Large intestine (tissue), 3 donors: ENCODE results near the gene PRPF19. TPM values are rescaled to one million over a fixed set of nuclear protein-coding genes. Genes with fewer than 3 reads are reported as not detected.

Experiments
- DNase-seq, 2 donors: peaks; one replicate each; pipeline versions ENCODE4 v3.0.0 to v3.0.0-alpha.2; 2013
- H3K27ac ChIP-seq: one replicate; pipeline ENCODE4 v1.5.1; 2013; ENCODE audit warnings: low read length
- H3K27me3 ChIP-seq: 2 replicates; pipeline ENCODE4 v1.6.1; 2013; ENCODE audit warnings: low read length; ENCODE audit not compliant: control insufficient read depth, insufficient read depth
- H3K36me3 ChIP-seq: 2 replicates; pipeline ENCODE4 v1.6.1; 2013; ENCODE audit warnings: low read length; ENCODE audit not compliant: control insufficient read depth, insufficient read depth
- H3K4me1 ChIP-seq: one replicate; pipeline ENCODE4 v1.6.1; 2013; ENCODE audit warnings: low read length; ENCODE audit not compliant: control insufficient read depth, insufficient read depth
- H3K4me3 ChIP-seq: one replicate; pipeline ENCODE4 v1.5.1; 2013; ENCODE audit warnings: low read length
- H3K9me3 ChIP-seq: one replicate; pipeline ENCODE4 v1.6.1; 2013; ENCODE audit warnings: mild to moderate bottlenecking, low read depth, low read length, moderate library complexity; ENCODE audit not compliant: control insufficient read depth
- WGBS: methylation state at CpG from one replicate; pipeline ENCODE4 v1.1.5; 2013; ENCODE audit warnings: low lambda C conversion rate; ENCODE audit not compliant: insufficient coverage; 5-methylcytosine and 5-hydroxymethylcytosine counted together
- polyA plus RNA-seq: library from polyadenylated mRNA; unstranded; fragments of 120-200 nt; gene quantifications from one replicate; pipeline ENCODE4 v1.2.1, GENCODE V29; 2013

The PRPF19 gene
- polyA plus RNA-seq, 1 donor, result 92.6 TPM

- Histone ChIP-seq H3K27me3 (no peaks in the 10 kb centered on the region), H3K9me3 (no peaks in the 10 kb centered on the region), H3K4me3 (no peak overlapping the region), H3K4me1 (peaks cover 11% of the 10 kb centered on the region), H3K27ac (no peak overlapping the region), H3K36me3 (peaks cover 15% of the 10 kb centered on the region)
- DNase-seq, result no peak
- WGBS, result no CpG with 5 or more reads among the region's 5 CpGs
Measured at GRCh38 chr11:60932605-60933356, 26.4 kb upstream of the PRPF19 start.

- H3K4me1 ChIP-seq, result peaks cover 11% of the 10 kb centered on the region
- H3K27ac ChIP-seq, result no peak overlapping the region
- no peaks in the 10 kb centered on the region for H3K9me3 ChIP-seq
- no CpG with 5 or more reads among the region's 9 CpGs for WGBS
- H3K36me3 ChIP-seq, result peaks cover 15% of the 10 kb centered on the region
- no peak overlapping the region for H3K4me3 ChIP-seq
- no peak for DNase-seq
- no peaks in the 10 kb centered on the region for H3K27me3 ChIP-seq
Measured at GRCh38 chr11:60931917-60932316, 25.5 kb upstream of the PRPF19 start.

GRCh38 chr11:60930394-60930793 lies 24.0 kb upstream of the PRPF19 start:
- H3K9me3 ChIP-seq, result no peaks in the 10 kb centered on the region
- peaks cover 11% of the 10 kb centered on the region for H3K4me1 ChIP-seq
- H3K4me3 ChIP-seq, result no peak overlapping the region
- no peak for DNase-seq
- peaks cover 15% of the 10 kb centered on the region for H3K36me3 ChIP-seq
- no peak overlapping the region for H3K27ac ChIP-seq
- peaks cover under 1% of the 10 kb centered on the region for H3K27me3 ChIP-seq
- WGBS, result no CpG with 5 or more reads among the region's 4 CpGs

GRCh38 chr11:60929764-60930163 lies 23.4 kb upstream of the PRPF19 start:
- Histone ChIP-seq H3K27me3 (peaks cover 6% of the 10 kb centered on the region), H3K27ac (no peak overlapping the region), H3K36me3 (peaks cover 13% of the 10 kb centered on the region), H3K4me1 (peaks cover 17% of the 10 kb centered on the region), H3K4me3 (no peak overlapping the region), H3K9me3 (no peaks in the 10 kb centered on the region)
- WGBS, result 20% methylated on average over 1 of the region's 4 CpGs
- peak in 1 of 2 donors; percentile 66 for DNase-seq

GRCh38 chr11:60928563-60929001 lies 22.2 kb upstream of the PRPF19 start:
- no CpG with 5 or more reads among the region's 20 CpGs for WGBS
- Histone ChIP-seq H3K36me3 (peaks cover 13% of the 10 kb centered on the region), H3K4me3 (no peak overlapping the region), H3K9me3 (no peaks in the 10 kb centered on the region), H3K27me3 (peaks cover 9% of the 10 kb centered on the region), H3K4me1 (peaks cover 22% of the 10 kb centered on the region), H3K27ac (no peak overlapping the region)
- DNase-seq, result no peak

GRCh38 chr11:60927600-60927999 lies 21.2 kb upstream of the PRPF19 start:
- H3K4me3 ChIP-seq, result no peak overlapping the region
- peaks cover 22% of the 10 kb centered on the region for H3K4me1 ChIP-seq
- peaks cover 9% of the 10 kb centered on the region for H3K27me3 ChIP-seq
- H3K9me3 ChIP-seq, result no peaks in the 10 kb centered on the region
- no CpG with 5 or more reads among the region's 16 CpGs for WGBS
- peaks cover 16% of the 10 kb centered on the region for H3K36me3 ChIP-seq
- H3K27ac ChIP-seq, result no peak overlapping the region
- DNase-seq, result no peak

GRCh38 chr11:60927061-60927592 lies 20.7 kb upstream of the PRPF19 start:
- no peak for DNase-seq
- H3K4me1 ChIP-seq, result peaks cover 22% of the 10 kb centered on the region
- no peaks in the 10 kb centered on the region for H3K9me3 ChIP-seq
- peaks cover 19% of the 10 kb centered on the region for H3K36me3 ChIP-seq
- WGBS, result no CpG with 5 or more reads among the region's 8 CpGs
- peaks cover 9% of the 10 kb centered on the region for H3K27me3 ChIP-seq
- no peak overlapping the region for H3K27ac ChIP-seq
- no peak overlapping the region for H3K4me3 ChIP-seq

GRCh38 chr11:60926500-60926899 lies 20.1 kb upstream of the PRPF19 start:
- Histone ChIP-seq H3K36me3 (peaks cover 20% of the 10 kb centered on the region), H3K4me3 (no peak overlapping the region), H3K27ac (no peak overlapping the region), H3K4me1 (peaks cover 22% of the 10 kb centered on the region), H3K9me3 (no peaks in the 10 kb centered on the region), H3K27me3 (peaks cover 9% of the 10 kb centered on the region)
- no peak for DNase-seq
- no CpG with 5 or more reads among the region's 8 CpGs for WGBS

GRCh38 chr11:60925868-60926267 lies 19.5 kb upstream of the PRPF19 start:
- peaks cover 9% of the 10 kb centered on the region for H3K27me3 ChIP-seq
- H3K27ac ChIP-seq, result no peak overlapping the region
- WGBS, result no CpG with 5 or more reads among the region's 6 CpGs
- H3K4me1 ChIP-seq, result peaks cover 22% of the 10 kb centered on the region
- no peak for DNase-seq
- H3K36me3 ChIP-seq, result peaks cover 23% of the 10 kb centered on the region
- no peaks in the 10 kb centered on the region for H3K9me3 ChIP-seq
- H3K4me3 ChIP-seq, result no peak overlapping the region

GRCh38 chr11:60924906-60925853 lies 18.8 kb upstream of the PRPF19 start:
- H3K27ac ChIP-seq, result no peak overlapping the region
- peaks cover 21% of the 10 kb centered on the region for H3K4me1 ChIP-seq
- DNase-seq, result peak in 1 of 2 donors; percentile 17
- peaks cover 9% of the 10 kb centered on the region for H3K27me3 ChIP-seq
- no CpG with 5 or more reads among the region's 35 CpGs for WGBS
- H3K36me3 ChIP-seq, result peaks cover 30% of the 10 kb centered on the region
- H3K9me3 ChIP-seq, result no peaks in the 10 kb centered on the region
- peak overlapping the region; percentile 55 for H3K4me3 ChIP-seq
